Activated CD4-positive, CD25-positive, alpha-beta regulatory T cell (primary cell): ENCODE measurements around the gene TRAPPC2L.
"Not testable (repeated sequence)": the region's sequence is repeated elsewhere in the genome, so short reads cannot be mapped to it uniquely, and the experiment has no call there.

Experiments used
- DNase-seq, 4 experiments: peaks; one replicate each; lab custom pipeline; 2025; lab: John Stamatoyannopoulos, UW

Gene TRAPPC2L

GRCh38 chr16:88893127-88893968 is 36.4 kb downstream of the TRAPPC2L start:
- DNase-seq = no peak

GRCh38 chr16:88894266-88894665 is 37.3 kb downstream of the TRAPPC2L start:
- not testable (repeated sequence) for DNase-seq

DNA sequence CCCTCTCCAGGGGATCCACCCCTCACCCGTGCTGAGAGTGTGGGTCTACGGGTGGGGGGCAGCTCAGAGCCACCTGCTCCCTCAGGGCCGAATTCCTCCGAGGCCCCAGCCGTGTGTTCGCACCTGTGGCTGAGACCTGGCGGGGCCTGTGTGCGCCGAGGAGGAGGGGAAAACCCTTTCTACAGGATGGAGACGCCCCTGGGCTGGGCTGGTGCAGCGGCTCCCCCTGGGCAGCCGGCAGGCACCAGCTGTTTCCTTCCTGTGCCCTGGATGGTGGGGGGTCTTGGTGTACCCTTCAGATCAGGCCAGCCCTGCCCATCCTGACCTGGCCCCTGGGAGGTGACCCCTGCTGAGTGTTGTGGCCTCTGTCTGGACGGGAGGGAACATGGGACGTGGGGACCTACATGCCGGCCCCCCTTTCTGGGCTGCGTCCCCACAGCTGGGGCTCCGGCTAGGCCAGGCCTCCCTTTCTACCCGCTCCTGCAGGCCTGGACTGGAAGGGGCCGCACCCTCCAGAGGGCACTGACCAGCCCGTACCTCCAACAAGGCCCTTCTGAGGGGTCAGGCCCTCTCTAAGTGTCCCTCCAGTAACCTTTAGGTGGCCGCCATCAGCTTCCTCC is 37.9 kb downstream of the TRAPPC2L start:
- no peak for DNase-seq

DNA sequence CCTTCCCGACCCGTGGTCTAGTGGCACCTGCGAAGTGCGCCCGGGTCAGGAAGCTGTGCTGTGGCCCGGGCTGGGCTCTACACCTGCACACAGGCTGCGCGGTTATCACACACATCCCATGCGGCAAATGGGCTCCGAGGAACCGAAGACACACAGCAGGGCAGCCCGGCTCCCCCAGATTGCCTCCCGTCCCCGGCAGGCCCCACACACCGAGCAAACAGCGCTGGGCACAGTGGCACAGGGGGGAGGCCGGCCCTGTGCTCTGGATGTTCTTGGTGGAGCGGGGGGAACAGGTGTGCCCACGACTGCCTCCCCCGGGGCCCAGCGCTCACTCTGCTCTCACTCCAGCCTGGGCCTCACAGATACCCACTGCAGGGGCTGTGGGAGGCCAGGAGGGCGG is 38.4 kb downstream of the TRAPPC2L start:
- no peak for DNase-seq

DNA sequence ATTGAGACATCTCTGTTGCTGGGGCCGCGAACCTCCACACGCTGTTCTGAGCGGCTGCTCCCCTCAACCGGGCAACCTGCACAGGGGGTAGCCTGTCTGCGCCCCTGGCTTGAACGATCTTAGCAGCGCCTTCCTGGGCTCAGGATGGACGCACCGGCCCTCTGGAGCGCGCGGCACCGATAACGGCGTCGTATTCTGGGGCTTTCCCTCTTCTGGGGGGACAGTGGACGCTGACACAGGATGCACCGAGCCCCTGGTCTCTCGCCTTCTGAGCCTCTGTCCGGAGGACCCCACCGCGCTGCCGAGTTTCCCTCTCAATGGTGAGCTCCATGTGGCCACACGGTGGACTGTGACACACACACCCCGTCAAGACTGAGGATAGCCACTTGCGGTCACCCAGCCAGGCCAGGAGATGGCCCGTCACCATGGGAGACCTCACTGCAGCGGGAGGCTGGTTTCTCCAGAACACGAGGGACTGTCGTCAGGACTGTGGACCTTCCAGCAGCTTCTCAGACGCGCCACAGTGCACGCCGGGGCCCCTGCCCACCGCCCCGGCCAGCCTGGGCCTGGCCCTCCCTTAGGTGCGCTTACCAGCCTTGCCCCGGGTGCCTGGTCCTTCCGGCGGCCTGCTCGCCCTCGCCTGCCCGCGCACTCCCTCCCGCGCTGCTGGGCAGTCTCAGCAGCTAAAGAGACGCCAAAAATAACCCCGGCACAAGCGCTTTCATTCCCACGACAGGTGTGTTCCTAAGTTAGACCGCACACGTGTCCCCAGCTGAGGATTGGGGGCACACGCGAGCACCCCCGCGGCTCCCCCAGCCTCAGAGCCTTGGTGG is 39.5 kb downstream of the TRAPPC2L start:
- no peak for DNase-seq

DNA sequence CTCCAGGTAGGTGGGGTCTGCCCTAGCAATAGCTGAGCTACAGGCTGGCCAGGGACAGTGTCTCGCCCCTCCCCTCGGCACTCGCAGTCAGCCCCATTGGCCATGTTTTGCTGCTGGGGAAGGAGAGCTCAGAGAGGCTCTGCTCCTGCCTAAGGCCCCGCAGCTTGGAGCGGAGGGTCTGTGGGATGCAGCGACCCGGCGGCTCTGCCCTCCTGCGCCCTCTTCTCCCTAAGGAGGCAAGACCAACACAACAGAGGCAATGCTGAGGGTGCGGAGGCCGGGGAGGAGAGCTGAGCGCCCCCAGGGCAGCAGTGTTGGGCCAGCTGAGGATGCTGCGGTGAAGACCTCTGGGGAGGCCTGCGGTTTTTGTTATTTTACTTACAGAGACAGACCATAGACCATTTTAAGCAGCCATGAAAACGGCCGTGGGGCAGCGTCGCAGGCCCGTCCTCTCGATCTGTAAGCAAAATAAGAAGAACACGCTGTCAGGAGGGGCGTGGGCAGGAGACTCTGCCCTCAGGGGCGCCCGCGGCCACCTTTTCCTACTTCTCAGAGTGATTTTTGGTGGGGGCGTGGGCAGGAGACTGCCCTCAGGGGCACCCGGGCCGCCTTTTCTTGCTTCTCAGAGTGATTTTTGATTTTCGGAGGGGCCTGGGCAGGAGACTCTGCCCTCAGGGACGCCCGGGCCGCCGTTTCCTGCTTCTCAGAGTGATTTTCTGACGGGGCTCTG is 40.9 kb downstream of the TRAPPC2L start:
- no peak for DNase-seq

DNA sequence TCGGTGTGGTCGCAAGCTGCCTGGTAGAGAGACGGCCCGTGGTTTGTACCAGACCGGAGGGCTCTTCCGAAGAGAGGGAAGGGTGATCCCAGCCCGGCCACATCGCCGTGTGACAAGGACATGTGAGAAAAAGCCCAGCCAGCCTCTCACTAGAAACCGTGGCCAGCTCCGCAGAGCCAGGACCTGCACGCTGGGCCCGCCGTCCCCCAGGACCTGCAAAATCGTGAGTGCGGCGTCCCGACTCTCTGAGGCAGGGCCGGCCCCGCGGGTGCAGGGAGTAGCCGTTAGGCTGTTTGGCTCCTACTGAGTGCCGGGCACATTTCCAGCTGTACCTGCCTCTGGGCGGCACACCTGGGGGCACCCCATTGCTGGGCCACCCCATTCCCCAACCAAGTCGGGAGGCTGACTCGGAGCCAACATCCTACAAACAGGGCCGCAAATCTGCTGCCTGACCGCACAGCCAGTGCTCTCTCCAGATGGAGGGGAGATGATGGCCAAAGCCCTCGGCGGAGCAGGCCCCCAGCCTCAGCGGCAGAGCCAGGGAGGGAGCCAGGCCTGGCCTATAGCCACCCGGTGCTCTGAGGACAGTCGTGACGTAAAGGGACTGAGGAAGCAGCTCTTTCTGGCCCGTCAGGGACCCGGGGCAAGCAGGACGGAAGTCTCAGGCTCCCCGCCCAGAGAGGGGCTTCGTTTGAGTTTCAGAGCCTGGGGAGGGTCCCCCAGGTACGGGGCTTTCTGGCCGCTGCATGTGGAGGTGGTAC is 43.2 kb downstream of the TRAPPC2L start:
- DNase-seq = no peak

DNA sequence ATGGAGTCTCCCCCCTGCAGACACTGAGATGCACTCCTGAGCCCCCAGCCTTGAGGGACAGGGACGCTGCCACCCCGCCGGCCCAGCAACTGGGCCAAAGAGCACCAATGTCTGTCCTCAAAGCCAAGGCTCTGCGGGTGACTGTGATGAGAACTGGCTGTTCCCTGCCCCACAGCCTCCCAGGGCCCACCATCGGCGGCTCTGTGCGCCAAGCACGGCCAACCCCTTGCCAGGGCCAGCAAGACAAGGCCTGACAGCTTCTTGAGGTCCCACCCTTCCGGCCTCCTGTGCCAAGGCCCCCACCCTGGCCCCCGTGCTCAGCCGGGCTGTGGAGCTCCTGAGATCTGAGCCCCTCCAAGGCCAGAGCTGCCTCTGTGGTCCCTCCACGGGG is 43.7 kb downstream of the TRAPPC2L start:
- no peak for DNase-seq

DNA sequence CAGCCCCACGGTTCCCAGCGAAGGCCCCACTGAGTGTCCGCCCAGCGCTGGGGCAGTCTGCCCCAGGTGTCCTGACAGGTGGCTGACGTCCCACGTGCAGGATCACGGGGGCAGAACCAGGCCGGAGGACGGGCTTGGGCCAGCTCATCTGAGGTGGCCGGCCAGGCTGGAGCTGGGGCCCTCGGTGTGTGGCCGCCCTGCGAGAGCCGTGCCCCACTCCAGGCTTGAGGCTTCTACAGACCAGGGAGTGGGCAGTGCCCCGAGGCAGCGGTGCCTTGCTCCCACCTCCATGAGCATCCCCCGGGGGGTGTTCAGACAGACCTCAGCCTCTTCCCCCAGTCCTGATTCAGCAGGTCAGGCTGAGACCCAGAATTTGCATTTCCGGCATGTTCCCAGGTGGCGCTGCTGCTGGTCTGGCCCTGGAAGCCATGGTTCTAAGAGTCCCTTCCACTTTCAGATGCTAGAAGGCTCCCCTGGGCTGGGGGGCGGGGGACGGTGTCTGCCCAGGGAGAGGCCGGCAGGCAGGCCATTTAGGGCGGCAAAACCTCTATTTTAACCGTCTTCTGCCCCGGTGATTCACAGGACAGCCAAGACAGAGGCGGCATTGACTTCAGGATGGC is 44.9 kb downstream of the TRAPPC2L start:
- no peak for DNase-seq

- DNase-seq = no peak
Observed at GRCh38 chr16:88902744-88903143, 45.8 kb downstream of the TRAPPC2L start.

- no peak for DNase-seq
Observed at GRCh38 chr16:88903267-88903666, 46.3 kb downstream of the TRAPPC2L start.

- DNase-seq = no peak
Observed at GRCh38 chr16:88904676-88905365, 47.9 kb downstream of the TRAPPC2L start.

DNA sequence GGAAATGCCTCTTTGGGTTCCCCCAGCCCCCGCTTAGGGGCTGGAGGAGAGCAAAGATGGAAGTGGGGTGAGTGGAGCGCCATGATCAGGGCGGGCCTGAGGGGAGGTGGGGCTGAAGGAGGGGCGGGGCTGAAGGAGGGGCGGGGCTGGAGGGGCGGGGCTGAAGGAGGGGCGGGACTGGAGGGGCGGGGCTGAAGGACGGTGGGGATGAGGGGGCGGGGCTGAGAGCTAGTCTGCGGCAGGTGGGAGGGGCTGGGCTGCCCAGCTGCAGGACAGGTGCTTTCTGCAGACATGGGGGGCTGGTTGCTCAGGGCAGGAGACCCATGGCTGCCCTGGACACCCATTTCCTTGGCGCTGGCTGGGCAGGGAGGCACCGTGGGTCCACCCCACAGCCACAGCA is 48.6 kb downstream of the TRAPPC2L start:
- DNase-seq = no peak

- DNase-seq = no peak
Observed at GRCh38 chr16:88906020-88906419, 49.1 kb downstream of the TRAPPC2L start.

- DNase-seq = no peak
Observed at GRCh38 chr16:88906535-88907105, 49.7 kb downstream of the TRAPPC2L start.

- no peak for DNase-seq
Observed at GRCh38 chr16:88907768-88908167, 50.8 kb downstream of the TRAPPC2L start.

DNA sequence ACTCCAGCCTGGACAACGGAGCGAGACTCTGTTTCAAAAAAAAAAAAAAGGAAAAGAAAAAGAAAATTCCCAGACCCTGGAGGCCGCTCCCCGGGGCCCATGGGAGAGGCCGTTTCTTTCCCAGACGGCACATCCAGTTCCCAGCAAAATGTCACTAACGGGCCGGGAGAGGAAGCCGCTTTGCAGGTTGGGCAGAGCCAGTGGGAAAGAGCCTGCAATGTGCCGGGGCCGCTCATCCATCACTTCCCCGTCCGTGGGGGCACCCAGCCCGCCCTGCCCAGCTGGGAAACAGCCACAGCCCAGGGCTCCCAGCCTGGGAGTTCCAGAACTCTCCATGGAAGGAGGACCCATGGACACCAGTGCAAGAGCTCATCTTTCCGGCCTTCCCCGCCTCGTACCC is 51.4 kb downstream of the TRAPPC2L start:
- DNase-seq = no peak

DNA sequence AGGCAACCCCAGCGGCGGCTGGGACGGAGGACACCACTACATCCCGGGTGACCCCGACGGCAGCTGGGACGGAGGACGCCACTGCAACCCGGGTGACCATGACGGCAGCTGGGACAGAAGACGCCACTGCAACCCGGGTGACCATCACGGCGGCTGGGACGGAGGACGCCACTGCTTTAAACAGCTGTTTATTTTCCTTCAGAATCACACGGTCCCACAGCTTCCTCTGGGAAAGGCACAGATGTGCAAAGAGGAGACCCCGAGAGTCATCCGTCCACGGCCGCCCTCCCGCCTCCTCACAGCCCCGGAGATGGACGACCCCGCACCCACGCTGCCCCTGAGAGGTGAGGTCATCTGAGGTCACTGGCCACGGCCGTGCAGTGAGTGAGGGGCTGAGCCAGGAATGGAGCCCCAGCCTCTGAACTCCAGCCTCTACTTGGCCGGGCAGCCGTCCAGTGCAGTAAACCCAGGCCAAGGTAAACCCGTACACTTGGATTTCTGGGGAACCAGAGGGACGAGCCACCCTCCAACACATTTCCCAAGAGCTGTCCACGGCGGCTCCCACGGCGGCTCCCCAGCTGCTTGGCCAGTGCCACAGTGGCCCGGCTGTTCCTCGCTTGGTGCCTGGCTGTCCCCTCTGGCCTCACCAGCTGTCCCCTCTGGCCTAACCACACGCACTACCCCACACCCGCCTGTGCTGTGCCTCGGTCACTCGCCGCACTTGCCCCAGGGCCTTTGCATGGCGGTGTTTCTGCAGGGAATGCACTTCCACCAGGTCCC is 52.7 kb downstream of the TRAPPC2L start:
- DNase-seq = no peak
